K562 (cell line): Measurements from ENCODE around the gene ORAI3. TPM values are rescaled to one million over a fixed set of nuclear protein-coding genes. Genes with fewer than 3 reads are reported as not detected.
A peak's percentile ranks its signal among the peaks of the same experiment; 100 is the strongest.

Experiments used
- CREBBP ChIP-seq: IDR thresholded peaks from one replicate; pipeline ENCODE4 v1.6.1; 2012; ENCODE audit warnings: low read depth, mild to moderate bottlenecking, control low read depth, inconsistent platforms, low read length
- KLF13 ChIP-seq: fragments of 450-650 bp; IDR thresholded peaks from 2 replicates; pipeline ENCODE4 v1.6.1; 2016; ENCODE audit warnings: missing genetic modification characterization, low read depth, mild to moderate bottlenecking, missing compliant biosample characterization, moderate library complexity, borderline replicate concordance
- PBX2 ChIP-seq, 2 experiments: IDR thresholded peaks in 1 of 2; conservative IDR thresholded peaks in 1 of 2; 2 replicates each; pipeline ENCODE4 v1.6.1; 2016; ENCODE audit warnings: low read depth in 2 of 2, mild to moderate bottlenecking in 1 of 2, missing compliant biosample characterization in 1 of 2, missing genetic modification characterization in 1 of 2, moderate library complexity in 1 of 2
- SIX5 ChIP-seq, 2 experiments: IDR thresholded peaks; 2 replicates each; pipeline ENCODE4 v1.6.1; 2011; ENCODE audit warnings: low read length in 2 of 2, borderline replicate concordance in 1 of 2, low read depth in 1 of 2, mild to moderate bottlenecking in 1 of 2, moderate library complexity in 1 of 2; ENCODE audit not compliant: insufficient read depth in 1 of 2
- SMARCA5 ChIP-seq: fragments of 450-650 bp; IDR thresholded peaks from 2 replicates; pipeline ENCODE4 v1.6.1; 2016
- U2AF2 ChIP-seq: fragments of 200-400 bp; formaldehyde crosslinking; optimal IDR thresholded peaks from 2 replicates; pipeline ENCODE3; 2017; ENCODE audit warnings: low read depth, mild to moderate bottlenecking, low read length
- ZNF398 ChIP-seq: fragments of 250-450 bp; sonication (Bioruptor Pico); IDR thresholded peaks from 2 replicates; pipeline ENCODE4 v1.8.0; 2021; ENCODE audit warnings: moderate library complexity, mild to moderate bottlenecking, inconsistent platforms
- ZNF740 ChIP-seq, 3 experiments: fragments of 200-800 bp in 1 of 3; sonication (Bioruptor generic) in 1 of 3; sonication (generic) in 1 of 3; formaldehyde crosslinking in 1 of 3; IDR thresholded peaks; 2 replicates each; pipeline versions ENCODE4 v1.6.1 to v1.8.0; 2016 to 2022; ENCODE audit warnings: mild to moderate bottlenecking in 2 of 3, missing compliant biosample characterization in 2 of 3, missing genetic modification characterization in 2 of 3, missing genetic modification reagents in 1 of 3
- polyA plus RNA-seq, 8 experiments: library from polyadenylated mRNA; depleted of rRNA in 4 of 8; stranded (reverse) in 5 of 8; unstranded in 3 of 8; fragments of >200 nt; fragmentation: Nextera tagmentation in 2 of 8; fragmentation: Illumina TruSeq in 1 of 8; extraction: Ambion mirVana in 2 of 8; extraction: Trizol in 1 of 8; gene quantifications; 2 replicates each; pipeline versions ENCODE4 v1.2.1 to v1.2.3, GENCODE V29; 2011 to 2014; ENCODE audit warnings: inconsistent platforms in 1 of 8, missing spikeins in 1 of 8
- total RNA-seq, 7 experiments: library from RNA; depleted of rRNA in 6 of 7; stranded (reverse); fragments of >200 nt in 6 of 7; fragmentation: Illumina TruSeq in 2 of 7; extraction: Trizol in 2 of 7; gene quantifications; 2 replicates each; pipeline versions ENCODE4 v1.2.1 to v1.2.3, GENCODE V29; 2011 to 2021; ENCODE audit warnings: low replicate concordance in 1 of 7
- TF ChIP-seq, protein P1 (sequence below): fragments of 200-800 bp; sonication (Bioruptor generic); IDR thresholded peaks from 2 replicates; pipeline ENCODE4 v1.6.1; 2016; ENCODE audit warnings: missing genetic modification characterization, missing compliant biosample characterization
- TF ChIP-seq, protein P2 (sequence below): fragments of 450-650 bp; IDR thresholded peaks from 2 replicates; pipeline ENCODE4 v1.6.1; 2014; ENCODE audit warnings: low read depth, mild to moderate bottlenecking, moderate library complexity, borderline replicate concordance

The ORAI3 gene
- total and polyA plus RNA-seq, 9 of the 15 experiments (the other 6 are each of a cell fraction or from before 2014, with no cell fraction given), result 4.9 to 23.3 (median 14.1) TPM

GRCh38 chr16:30904114-30904780, 44.6 kb upstream of the ORAI3 start (continued):
- TF ChIP-seq ZNF398 (CRISPR knock-in tag), result no peak
- 0 out of 2 replicates have a peak, but pooled peaks have one; percentile 23 for TF ChIP-seq ZNF740 (CRISPR knock-in tag; IDR thresholded peaks at IDR 0.05)
- TF ChIP-seq ZNF740 (tag; IDR thresholded peaks at IDR 0.05), result no peak
- no peak for TF ChIP-seq SIX5 (IDR thresholded peaks at IDR 0.05; ENCODE audit: borderline replicate concordance in 1 of 2, insufficient read depth in 1 of 2, low read depth in 1 of 2, low read length in 2 of 2)
- no peak for TF ChIP-seq KLF13 (tag)
- TF ChIP-seq, protein P1, sequence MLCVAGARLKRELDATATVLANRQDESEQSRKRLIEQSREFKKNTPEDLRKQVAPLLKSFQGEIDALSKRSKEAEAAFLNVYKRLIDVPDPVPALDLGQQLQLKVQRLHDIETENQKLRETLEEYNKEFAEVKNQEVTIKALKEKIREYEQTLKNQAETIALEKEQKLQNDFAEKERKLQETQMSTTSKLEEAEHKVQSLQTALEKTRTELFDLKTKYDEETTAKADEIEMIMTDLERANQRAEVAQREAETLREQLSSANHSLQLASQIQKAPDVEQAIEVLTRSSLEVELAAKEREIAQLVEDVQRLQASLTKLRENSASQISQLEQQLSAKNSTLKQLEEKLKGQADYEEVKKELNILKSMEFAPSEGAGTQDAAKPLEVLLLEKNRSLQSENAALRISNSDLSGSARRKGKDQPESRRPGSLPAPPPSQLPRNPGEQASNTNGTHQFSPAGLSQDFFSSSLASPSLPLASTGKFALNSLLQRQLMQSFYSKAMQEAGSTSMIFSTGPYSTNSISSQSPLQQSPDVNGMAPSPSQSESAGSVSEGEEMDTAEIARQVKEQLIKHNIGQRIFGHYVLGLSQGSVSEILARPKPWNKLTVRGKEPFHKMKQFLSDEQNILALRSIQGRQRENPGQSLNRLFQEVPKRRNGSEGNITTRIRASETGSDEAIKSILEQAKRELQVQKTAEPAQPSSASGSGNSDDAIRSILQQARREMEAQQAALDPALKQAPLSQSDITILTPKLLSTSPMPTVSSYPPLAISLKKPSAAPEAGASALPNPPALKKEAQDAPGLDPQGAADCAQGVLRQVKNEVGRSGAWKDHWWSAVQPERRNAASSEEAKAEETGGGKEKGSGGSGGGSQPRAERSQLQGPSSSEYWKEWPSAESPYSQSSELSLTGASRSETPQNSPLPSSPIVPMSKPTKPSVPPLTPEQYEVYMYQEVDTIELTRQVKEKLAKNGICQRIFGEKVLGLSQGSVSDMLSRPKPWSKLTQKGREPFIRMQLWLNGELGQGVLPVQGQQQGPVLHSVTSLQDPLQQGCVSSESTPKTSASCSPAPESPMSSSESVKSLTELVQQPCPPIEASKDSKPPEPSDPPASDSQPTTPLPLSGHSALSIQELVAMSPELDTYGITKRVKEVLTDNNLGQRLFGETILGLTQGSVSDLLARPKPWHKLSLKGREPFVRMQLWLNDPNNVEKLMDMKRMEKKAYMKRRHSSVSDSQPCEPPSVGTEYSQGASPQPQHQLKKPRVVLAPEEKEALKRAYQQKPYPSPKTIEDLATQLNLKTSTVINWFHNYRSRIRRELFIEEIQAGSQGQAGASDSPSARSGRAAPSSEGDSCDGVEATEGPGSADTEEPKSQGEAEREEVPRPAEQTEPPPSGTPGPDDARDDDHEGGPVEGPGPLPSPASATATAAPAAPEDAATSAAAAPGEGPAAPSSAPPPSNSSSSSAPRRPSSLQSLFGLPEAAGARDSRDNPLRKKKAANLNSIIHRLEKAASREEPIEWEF (CRISPR knock-in tag), result no peak
- TF ChIP-seq SMARCA5, result no peak
- no peak for TF ChIP-seq PBX2 (CRISPR knock-in tag; IDR thresholded peaks at IDR 0.05; ENCODE audit: low read depth)
- TF ChIP-seq PBX2 (tag; conservative IDR thresholded peaks at IDR 0.05; ENCODE audit: low read depth), result no peak
- TF ChIP-seq, protein P2, sequence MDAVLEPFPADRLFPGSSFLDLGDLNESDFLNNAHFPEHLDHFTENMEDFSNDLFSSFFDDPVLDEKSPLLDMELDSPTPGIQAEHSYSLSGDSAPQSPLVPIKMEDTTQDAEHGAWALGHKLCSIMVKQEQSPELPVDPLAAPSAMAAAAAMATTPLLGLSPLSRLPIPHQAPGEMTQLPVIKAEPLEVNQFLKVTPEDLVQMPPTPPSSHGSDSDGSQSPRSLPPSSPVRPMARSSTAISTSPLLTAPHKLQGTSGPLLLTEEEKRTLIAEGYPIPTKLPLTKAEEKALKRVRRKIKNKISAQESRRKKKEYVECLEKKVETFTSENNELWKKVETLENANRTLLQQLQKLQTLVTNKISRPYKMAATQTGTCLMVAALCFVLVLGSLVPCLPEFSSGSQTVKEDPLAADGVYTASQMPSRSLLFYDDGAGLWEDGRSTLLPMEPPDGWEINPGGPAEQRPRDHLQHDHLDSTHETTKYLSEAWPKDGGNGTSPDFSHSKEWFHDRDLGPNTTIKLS, result no peak
- no peak for TF ChIP-seq CREBBP
- TF ChIP-seq U2AF2, result no peak
